ENCODE measurements around the gene ABCB11.
A peak's percentile ranks its signal among the peaks of the same experiment; 100 is the strongest.
"Not testable (repeated sequence)": the region's sequence is repeated elsewhere in the genome, so short reads cannot be mapped to it uniquely, and the experiment has no call there.

The ABCB11 gene

GRCh38 chr2:168939061-168939460, 92.1 kb downstream of the ABCB11 start:
- no peak for DNase-seq (ENCODE audit: low read depth in 2 of 3, low spot score in 1 of 3)

GRCh38 chr2:168935810-168936581, 95.1 kb downstream of the ABCB11 start:
- DNase-seq (ENCODE audit: low read depth in 2 of 3, low spot score in 1 of 3) = no peak

DNA sequence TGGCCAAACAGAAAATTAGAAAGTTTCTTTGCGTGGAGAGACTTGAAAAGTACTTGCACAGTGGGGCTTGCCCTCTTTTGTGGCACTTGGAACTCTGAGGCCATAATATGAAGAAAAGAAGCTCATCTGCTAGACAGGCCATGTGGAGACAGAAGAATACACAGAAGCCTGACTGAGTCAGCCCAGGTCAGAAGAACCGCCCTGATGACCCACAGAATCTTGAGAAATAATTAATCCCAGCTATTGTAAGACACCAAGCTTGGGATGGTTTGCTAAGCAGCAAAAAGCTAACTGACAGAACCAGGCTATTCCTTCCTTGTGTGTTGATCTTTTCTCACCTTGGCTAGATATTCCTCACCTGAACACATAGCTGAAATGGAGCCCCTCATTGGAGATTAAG, 96.3 kb downstream of the ABCB11 start:
- DNase-seq (ENCODE audit: low read depth in 2 of 3, low spot score in 1 of 3) = no peak

DNA sequence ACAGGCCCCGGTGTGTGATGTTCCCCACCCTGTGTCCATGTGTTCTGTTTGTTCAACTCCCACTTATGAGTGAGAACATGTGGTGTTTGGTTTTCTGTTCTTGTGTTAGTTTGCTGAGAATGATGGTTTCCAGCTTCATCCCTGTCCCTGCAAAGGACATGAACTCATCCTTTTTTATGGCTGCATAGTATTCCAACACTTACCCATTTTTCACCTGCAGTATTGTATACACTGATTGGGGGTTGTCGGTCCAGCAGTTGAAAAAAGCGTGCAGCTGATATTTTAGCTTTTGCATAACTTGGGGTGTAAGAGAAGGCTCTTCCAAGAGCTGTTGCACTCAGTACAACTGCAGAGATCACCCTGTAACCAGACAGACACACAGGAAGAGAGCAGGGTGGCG, 99.0 kb downstream of the ABCB11 start:
- not testable (repeated sequence) for DNase-seq (ENCODE audit: low read depth in 2 of 3, low spot score in 1 of 3)

DNA sequence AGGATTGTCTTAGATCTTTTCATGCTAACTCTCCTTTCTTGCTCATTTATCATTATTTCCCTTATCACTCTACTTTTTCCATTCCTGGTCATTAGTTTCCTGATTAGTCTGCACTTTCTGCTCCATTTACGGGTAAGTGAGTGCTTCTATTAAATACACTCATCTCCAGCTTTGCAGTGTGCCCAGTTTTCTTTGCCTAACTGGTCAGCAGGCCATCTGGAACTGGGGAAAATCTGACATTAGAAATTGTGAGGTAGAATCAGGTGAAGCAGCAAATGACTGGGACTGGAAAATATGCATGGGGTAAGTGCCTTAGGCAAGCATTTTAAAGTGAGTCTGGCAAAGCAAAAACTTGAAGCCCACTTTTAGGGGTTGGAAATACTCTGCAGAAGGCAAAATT, 100.9 kb downstream of the ABCB11 start:
- no peak for DNase-seq (ENCODE audit: low read depth in 2 of 3, low spot score in 1 of 3)

GRCh38 chr2:168929031-168929430, 102.1 kb downstream of the ABCB11 start:
- no peak for DNase-seq (ENCODE audit: low read depth in 2 of 3, low spot score in 1 of 3)

DNA sequence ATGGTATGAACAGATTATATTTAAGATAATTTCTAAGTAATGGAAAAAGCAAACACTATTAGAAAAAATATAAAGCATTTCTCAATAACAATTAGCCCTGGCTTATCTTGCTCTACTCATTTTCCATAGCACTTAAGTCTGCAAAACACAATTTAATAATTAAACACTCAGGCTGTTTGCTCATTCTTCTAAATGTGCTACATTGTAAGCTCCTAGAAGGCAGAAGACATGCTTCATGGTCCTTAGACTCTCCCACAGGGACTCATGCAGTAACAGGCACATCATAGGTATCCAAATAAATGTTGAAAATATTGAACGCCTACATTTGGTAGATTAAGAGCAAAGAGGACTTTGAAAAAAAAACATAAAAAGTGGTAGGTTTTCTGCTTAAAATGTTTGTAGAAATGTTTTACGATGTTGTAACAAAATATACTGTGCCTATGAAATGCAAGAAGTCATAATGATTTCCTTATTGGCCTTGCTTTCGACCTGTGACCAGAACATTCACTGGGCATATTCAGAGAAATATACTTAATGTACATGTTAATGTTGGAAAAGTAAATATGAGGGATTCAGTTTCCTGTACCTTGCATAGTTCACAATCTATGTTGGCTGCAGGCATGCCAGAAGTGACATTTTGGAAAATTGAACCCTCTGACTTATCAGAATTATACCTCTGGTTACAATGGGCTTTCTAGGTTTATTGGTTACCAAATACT, 102.9 kb downstream of the ABCB11 start:
- no peak for DNase-seq (ENCODE audit: low read depth in 2 of 3, low spot score in 1 of 3)

- no peak for DNase-seq (ENCODE audit: low read depth in 2 of 3, low spot score in 1 of 3)
These were observed 104.3 kb downstream of the ABCB11 start for GRCh38 chr2:168926621-168927386.

- peak in 1 of 3 donors; percentile 45 for DNase-seq (ENCODE audit: low read depth in 2 of 3, low spot score in 1 of 3)
These were observed 110.5 kb downstream of the ABCB11 start for GRCh38 chr2:168920504-168921157.

DNA sequence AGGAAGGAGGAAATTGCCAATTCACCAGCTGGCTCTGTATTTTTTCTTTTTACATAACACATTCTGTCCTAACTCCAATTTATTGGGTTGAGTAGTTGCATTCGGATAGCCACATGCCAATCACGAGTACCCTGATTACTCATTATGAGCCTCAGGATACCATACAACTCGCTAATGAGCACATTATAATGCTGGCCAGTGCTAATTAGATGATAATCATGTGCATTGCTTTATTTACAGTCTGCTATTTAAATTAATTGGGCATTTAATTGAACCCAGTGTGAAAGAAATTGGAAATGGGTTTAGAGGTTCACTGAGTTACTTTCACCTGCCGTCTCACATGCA, 114.8 kb downstream of the ABCB11 start:
- no peak for DNase-seq (ENCODE audit: low read depth in 2 of 3, low spot score in 1 of 3)

DNA sequence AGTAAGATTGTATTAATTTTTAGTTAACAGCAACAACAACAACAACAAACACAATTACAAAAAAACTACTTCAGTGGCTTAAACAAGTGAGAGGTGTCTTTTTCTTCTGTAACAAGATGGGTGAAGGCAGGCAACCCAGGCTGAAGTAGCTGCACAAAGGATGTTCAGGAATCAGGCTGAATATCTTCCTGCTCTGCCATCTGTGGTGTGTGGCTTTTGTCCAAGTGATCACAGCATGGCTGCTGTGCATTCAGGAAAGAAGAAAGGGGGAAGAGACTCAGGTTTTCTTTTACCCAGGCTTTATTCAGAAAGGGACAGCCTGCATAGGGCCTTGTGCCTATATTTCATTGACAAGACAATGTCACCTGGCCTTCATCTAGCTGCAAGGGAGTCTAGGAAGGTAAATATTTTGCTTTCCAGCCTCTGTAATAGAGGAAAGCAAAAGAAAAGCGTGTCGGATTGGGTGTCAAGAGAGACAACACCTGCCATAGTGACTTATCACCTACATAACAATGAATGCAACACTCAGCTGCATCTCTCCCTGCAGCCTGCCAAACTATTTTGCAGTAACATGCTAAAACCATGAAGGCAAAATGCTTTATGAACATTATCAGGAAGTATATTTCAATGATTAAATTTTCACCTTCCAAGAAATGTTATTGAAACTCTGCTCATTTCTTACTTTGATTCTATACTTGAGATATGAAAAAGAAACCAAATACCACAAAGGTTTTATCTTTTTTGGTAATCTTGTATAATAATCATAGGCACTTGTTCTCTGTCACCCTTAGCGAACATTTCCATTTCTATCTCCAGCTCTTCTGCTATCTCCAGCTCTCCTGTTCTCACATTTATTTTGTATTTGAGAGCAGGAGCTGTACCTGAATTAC, 115.4 kb downstream of the ABCB11 start:
- no peak for DNase-seq (ENCODE audit: low read depth in 2 of 3, low spot score in 1 of 3)

DNA sequence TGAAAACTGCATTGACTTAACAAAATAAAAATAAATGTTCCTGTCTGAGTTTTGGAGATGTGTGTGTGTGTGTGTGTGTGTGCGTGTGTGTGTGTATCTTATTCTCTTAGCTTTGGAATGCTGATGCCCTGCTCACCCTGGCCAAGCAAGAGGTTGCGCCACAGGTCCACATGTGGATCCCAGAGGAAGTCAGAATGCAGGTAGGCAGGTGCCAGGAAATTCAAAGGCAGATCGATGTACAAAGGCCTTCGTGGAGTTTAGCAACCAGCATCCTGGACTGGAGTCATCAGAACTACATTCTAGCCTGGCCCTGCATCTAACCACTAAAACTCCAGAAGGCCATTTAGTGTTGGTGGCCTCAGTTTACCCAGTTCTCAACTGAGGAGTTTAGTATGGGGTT, 117.6 kb downstream of the ABCB11 start:
- DNase-seq (ENCODE audit: low read depth in 2 of 3, low spot score in 1 of 3) = no peak

GRCh38 chr2:168912901-168913369, 118.2 kb downstream of the ABCB11 start:
- no peak for DNase-seq (ENCODE audit: low read depth in 2 of 3, low spot score in 1 of 3)

DNA sequence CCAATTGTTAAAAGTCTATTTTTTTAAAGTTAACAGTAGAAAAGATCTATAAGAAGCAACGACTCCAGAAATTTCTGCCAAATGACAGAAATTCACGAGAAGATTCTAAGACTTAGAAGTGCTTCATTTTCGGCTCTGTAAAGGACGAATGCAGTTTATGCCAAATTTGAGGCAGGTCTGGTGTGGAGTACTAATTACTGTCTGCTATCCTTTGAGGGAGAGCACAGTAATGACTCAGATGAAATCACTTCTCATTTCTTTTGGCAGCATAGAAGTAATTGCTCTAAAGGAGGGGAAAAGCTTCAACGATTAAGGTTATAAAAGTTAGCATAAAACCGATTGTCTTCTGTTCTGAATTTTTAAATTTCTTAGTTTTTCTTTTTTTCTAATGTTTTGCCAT, 118.7 kb downstream of the ABCB11 start:
- DNase-seq (ENCODE audit: low read depth in 2 of 3, low spot score in 1 of 3) = no peak

GRCh38 chr2:168910330-168910729, 120.8 kb downstream of the ABCB11 start:
- DNase-seq (ENCODE audit: low read depth in 2 of 3, low spot score in 1 of 3) = no peak

DNA sequence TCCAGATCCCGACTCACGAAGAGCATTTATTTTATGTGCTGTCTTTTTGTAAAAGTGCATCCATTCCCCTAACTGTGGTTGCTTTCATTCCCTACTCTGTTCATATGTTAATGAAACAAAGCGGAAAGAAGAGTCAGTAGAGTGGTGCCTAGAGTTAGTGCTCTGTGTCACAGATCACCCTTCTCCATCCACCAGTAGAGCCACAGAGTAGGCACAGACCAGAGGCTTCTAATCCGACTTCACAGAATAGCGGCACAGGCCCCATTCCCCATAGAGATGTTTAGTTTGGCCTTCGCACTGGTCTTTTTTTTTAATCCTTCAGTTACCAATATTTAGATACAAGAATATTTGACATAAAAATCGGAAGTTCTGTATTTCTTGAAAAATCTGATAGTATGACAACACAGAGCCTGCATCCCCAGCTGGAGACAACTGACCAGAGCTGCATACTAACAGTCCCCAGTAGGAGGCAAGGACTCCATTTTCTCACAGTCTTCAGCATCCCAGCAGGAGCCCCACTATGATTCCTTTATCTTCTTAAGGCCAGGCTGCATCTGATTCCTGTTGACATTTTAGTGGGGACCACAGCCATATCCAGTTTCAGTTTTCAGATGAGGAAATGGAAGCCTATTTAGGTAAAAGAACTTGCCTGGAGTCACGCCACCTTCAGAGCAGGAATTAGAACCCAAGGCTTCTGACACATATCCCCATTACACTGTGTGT, 123.0 kb downstream of the ABCB11 start:
- no peak for DNase-seq (ENCODE audit: low read depth in 2 of 3, low spot score in 1 of 3)

DNA sequence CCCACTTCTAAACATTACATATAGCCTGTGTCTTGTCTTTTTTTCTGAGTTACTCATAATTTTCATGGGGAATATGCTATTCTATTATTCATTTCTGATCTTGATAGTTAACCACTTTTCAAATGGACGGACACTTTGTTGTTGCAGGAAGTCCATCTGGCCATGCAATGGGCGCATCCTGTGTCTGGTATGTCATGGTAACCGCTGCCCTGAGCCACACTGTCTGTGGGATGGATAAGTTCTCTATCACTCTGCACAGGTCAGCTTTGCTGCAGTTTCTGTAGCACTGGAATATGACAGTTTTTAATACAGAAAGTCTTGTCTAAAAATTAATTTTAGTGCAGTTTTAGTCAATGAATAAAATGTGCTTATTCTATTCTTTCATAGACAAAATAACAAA, 126.8 kb downstream of the ABCB11 start:
- DNase-seq (ENCODE audit: low read depth in 2 of 3, low spot score in 1 of 3) = no peak

- no peak for DNase-seq (ENCODE audit: low read depth in 2 of 3, low spot score in 1 of 3)
These were observed 127.2 kb downstream of the ABCB11 start for GRCh38 chr2:168903888-168904287.

DNA sequence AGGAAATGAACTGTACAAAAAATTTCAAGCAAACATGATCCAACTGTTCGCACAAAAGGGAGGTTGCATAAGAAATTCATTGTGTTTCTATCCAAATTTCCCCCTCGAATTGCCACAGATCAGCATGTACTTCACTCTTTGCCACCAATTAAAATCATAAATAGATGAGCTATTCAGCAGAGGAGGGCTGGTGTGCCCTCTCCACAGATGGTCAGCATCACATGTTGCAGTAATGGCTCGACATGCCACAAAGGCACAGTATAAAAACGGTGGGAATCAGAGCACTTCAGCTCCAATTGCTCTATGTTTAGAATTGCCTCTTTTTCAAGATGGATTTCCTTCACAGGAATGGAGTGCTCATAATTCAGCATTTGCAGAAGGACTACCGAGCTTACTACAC, 130.1 kb downstream of the ABCB11 start, which contains the start of gene G6PC2:
TSS of gene G6PC2 (plus strand) at position 289 of the 400 bp plus-strand sequence. CDS start at position 330, 41 bp downstream.
- no peak for DNase-seq (ENCODE audit: low read depth in 2 of 3, low spot score in 1 of 3)

DNA sequence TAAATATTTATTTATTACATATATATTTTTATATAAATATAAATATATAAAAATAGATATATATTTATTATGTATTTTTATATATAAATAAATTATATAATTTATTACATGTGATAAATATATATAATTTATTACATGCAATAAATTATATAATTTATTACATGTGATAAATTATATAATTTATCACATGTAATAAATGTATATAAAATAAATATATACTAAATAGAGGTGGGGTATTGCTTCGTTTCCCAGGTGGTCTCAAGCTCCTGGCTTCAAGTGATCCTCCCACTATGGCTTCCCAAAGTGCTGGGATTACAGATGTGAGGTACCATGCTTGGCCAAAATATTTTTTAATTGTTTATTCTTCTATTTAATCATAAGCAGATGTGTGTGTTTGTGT, 133.7 kb downstream of the ABCB11 start:
- DNase-seq (ENCODE audit: low read depth in 2 of 3, low spot score in 1 of 3) = no peak
